GM19238 (cell line): Measurements from ENCODE around the gene SRC.

Experiments used
- DNase-seq: peaks from one replicate; pipeline ENCODE4 v3.0.0; 2011; ENCODE audit warnings: low spot score; ENCODE audit not compliant: insufficient read length

Gene SRC

DNA sequence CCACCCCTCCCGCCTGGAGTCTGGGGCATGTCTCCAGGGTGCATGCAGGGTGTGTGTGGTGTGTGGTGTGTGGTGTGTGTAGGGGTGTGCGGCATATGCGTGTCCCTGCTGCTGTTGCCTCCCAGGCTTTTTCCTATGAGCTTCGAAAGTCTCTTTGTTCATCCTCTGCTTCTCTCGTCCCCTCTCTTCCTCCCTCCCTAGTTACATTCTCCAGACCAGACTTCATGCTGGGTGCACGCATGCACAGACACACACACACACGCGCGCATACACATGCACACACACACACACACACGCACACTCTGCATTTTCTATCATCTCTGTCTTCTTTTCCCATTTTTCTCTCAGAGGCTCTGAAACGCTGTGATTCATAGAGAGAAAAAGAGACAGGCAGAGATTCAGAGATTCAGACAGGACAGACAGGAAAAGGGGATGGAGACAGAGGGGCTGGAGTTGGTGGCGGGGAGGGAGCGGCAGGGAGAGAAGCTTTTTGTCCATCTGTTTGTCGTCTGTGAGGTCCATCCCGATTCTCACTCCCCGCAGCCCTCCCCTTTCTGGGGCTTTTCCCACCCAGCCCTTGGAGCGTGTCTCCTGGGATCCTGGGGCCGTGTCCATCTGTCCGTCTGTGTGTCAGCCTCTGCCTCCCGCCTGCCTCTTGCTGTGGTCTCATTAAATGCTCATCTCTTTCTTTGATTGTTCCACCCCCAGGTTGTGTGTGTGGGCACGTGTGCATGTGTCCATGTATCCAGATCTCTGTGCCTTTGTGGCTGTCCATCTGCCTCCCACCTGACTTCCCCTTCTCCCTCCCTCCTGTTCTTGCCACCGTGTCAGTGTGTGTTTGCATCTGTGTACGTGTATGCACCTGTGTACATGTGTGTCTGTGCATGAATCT, 62.6 kb downstream of the SRC start:
- no peak for DNase-seq

DNA sequence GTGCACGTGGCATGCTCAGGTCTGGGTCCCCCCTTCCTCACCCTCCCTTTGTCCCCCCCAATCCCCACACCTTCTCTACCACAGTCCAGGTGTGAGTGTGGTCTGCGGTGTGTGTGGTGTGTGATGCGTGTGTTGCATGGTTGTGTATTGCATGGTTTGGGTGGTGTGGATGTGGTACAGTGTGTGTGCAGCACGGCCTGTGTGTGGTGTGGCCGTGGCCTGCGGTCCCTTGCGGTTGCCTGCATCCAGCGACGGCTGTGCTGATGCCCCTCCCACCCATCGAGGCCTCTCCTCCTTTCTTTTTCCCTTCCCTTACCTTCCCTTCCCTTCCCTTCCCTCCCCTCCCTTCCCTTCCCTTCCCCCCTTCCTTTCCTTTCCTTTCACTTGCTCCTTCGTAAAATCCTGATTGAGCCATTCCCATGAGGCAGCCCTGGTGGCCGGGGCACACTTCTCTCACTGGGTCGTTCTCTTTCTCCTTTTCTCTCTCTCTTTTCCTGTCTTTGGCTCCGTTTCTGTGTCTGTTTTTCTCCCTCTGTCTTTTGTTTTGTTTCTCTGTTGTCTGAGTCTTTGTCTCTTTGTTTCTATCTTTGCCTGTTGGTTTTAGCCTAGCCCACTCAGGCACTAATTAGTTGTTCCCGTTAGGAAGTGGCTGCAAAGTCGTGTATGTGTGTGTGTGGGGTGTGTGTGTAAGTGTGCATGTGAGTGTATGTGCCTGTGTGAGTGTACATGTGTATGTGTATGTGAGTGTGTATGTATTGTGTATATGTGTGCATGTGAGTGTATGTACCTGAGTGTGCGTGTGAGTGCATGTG, 65.7 kb downstream of the SRC start:
- no peak for DNase-seq

DNA sequence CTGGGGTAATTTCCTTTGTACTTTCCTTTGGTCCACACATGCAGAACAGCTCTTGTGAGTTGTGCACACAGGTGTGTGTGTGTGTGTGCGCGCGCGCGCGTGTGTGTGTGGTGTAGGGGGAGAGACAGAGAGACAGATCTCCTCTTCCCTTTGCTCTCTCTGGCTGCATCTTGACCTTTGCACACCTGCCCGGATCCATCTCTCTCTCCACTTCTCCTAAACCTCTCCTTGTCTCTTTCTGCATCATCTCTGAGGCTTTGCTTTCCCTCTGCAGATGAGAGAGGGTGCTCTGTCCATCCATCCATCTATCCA, 67.0 kb downstream of the SRC start:
- no peak for DNase-seq

DNA sequence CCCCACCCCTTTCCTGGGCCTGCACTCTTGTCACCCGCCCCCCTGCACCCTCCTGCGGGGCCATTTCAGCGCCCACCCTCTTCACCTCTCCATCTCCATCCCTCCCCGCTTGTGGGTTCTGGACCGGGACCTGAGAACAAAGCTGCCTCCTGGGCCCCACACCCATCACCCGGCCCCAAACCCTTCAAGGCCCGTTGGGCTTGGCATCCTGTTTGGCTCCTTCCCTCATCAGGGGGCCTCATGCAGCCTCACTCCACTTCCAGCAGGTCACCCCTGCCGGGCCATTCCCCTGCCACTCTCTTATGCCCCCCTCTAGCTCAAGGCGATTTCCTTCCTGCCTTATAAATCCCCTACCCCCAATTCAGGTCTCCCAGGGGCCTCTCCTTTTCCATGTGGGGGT, 67.4 kb downstream of the SRC start:
- DNase-seq: no peak

DNA sequence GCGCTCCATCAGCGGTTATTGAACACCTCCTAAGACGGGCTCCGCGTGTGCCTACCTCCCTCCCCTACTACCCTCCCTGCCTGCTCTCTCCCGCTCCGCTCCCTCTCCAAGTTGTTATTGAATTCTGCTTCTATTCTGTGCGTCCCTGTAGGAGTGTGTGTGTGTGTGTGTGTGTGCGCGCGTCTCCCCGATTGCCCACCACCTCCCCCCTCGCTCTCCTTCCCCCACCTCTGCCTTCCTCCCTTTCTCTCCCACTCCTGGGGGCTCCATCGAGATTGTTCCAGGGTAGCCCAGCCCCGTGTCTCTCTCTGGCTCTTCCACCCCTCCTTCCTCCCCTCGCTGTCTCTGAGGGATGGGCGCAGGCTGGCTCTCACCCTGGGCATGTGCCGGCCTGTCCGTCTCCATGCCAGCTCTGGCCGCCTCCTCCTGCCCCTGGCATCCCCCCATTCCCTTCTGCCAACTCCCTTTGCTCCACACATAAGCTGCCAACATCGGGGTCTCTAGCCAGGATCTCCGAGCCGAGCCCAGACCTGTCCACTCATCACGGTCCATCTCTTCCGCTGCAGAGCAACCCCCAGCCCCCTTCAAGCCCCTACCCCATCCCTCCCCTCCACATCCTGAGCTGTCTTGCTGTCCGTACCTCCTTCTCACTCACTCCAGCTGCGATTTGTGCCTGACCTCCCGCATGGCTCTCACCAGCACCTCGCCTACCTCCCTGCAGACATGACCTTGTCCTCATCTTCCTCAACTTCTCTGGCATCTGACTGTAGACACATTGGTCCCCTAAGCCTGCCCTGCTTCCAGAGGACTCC, 68.5 kb downstream of the SRC start:
- no peak for DNase-seq

DNA sequence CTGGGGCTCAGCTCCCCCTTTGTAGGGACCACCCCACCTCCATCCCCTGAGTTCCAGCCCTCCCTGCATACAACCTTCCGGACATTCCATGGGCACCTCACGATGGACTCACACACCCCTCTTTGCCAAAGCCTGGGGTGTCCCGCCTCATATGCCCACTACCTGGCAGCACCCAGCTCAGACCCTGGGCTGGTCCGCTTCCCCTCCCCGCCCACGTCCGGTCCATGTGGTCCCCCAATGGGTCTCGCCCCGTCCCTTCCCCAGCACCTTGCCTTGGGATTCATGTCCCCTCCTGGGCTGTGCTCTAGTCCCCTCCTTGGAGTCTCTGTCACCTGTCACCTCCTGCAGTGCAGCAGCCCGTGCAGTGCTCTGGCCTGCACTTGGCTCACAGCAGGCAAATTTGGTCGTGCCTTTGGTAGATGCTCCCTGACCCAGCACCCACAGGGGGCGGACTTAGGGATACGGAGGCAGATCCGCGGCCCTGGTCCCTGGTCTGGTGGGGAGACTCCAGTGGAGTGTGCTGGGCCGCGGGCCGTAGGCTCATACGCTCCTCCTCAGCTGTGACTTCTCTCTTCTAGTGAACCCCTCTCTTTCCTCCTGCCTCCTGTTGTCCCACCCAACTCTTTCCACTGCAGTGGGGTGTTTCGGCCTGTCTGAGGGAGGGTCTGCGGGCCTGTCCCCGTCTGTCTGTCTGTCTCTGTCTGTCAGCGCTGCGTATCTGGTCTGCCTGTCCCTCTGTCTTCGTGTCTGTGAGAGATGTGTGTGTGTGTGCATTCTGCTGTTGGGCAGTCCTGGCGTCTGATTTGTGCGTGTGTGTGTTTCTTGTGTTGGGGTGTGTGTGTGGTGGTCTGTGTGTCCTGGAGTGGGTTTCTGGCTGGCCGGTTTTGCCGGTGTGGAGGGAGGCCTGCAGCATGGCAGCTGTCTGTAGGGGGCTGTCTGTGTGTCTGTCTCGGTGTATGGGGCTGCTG, 69.5 kb downstream of the SRC start:
- DNase-seq: no peak

DNA sequence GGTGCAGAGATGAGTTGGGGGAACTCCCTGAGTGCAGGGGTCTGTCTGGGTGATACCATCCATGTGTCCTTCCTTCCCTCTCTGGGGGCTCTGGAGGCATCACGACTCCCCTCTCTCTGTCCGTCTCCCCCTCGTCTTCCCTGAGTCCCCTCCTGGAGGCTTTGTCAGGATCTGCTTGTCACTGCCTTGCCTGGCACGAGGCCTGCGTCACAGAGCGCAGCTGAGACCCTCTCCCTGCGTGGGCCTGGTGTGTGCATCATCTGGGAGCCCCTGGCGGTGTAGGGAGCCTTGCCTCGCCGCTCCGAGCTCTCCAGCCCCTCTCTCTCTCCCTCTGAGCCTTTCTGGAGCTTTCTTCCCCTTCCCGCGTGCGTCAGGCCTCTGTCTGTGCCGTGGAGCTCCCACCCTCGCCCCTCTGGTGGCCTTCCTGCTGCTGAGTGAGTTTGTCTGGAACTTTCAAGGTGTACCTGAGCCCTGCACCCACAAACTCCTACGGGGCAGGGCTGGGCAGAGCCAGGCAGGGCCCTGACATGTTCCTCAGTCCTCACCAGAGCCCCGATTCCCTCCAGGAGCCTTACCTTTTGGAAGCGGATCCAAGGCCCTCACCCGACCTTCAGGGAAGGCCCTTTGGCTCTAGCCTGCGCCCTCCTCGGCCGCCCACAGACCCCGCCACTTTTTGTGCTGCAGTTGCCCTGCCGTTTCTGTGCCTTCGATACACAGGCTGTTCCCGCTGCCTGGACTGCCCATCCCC, 70.3 kb downstream of the SRC start:
- no peak for DNase-seq

DNA sequence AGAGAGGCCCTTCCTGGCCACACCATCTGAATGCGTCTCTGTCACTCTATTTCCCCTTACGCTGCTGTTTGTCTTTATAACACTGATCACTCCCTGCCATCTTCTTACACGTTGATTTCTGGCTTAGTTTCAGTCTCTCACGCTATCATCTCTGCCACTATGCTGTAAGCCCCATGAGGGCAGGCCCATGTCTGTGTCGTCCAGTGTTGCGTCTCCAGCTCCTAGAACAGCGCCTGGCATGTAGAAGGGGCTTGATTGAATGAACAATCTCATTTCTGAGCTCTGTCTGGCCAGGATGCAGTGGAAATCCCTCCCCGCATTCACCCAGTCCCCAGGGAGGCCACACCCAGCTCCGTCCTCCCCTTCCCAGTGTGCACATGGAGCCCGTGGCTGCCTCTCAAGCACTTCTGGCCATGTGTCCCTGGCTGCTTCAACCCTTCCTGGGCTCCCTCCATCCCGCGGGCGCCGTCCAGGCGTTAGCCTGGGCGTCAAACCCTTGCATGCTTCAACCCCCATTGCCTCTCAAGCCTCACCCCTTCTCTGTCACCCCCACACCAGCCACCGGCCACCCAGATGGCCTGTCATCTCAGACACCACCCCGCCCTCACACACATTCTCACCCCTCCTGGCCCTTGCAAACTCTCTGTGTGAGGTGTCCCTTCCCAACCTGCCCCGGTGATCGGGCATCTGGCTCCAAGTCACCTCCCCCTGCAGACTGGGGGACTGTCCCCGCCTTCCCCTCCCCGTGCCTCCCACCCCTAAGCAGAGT, 71.1 kb downstream of the SRC start:
- no peak for DNase-seq

DNA sequence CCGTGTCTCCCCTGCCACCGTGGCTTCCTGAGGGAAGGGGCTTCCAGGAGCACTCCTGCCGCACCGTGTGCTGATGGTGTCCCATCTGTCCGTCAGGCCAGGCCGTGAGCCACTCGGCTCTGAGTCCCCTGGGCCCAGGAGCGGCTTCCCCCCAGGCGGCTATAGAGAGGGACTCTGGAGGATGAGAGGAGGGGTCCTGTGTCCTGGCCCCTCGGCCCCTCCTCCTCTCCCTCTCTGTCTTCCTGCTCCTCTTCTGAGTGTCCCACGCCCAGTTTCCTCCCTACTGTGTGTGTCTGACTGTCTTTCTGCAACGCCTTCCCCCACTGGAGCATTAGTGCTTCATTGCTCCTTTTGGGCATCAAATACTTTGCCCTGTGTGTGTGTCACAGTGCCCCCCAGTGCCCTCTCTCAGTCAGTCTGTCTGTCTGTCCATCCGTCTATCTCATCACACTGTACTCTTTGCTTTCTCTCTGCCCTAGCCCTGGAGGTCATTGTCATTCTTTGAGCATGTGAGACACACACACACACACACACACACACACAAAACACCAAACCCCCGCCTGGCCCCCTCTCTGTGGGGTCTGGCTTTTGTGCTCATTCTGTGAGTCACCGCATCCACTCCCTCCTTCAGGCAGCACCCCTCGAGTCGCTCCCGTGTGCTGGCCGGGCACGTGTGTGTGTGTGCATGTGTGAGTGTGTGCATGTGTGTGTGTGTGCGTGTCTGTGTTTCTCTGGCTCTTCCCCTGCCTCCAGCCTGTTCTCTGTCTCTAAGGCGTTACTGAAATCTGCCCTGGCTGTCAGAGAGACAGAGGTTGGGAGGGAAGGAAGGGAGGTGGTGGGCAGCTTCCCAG, 71.9 kb downstream of the SRC start:
- no peak for DNase-seq

DNA sequence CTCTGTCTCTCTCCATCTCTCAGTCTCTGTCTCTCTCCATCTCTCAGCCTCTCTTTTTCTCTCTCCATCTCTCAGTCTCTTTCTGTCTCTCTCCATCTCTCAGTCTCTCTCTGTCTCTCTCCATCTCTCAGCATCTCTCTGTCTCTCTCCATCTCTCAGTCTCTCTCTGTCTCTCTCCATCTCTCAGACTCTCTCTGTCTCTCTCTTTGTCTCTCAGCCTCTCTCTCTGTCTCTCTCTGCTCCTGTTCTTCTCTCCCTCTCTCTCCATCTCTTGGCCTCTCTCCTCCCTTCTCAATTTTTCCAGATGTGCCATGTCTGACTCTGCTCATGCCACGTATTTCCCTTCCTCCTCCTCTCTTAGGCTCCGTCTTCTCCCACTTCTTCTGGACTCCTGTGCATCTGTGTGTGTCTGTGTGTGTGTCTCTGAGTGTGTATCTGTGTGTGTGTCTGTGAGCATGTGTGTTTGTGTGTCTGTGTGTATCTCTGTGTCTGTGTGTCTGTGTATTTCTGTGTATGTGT, 72.7 kb downstream of the SRC start:
- DNase-seq: no peak

DNA sequence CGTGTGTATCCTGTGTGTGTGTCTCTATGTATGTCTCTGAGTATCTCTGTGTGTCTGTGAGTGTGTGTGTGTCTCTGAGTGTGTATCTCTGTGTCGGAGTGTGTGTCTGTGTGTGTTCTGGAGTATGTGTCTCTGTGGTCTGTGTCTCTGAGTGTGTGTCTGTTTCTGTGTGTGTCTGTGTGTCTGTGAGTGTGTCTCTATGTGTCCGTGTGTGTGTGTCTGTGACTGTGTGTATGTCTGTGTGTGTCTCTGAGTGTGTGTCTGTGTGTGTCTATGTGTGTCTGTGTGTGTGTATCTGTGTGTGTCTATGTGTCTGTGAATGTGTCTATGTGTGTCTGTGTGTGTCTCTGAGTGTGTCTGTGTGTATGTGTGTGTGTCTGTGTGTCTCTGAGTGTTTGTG, 73.4 kb downstream of the SRC start:
- DNase-seq: no peak

DNA sequence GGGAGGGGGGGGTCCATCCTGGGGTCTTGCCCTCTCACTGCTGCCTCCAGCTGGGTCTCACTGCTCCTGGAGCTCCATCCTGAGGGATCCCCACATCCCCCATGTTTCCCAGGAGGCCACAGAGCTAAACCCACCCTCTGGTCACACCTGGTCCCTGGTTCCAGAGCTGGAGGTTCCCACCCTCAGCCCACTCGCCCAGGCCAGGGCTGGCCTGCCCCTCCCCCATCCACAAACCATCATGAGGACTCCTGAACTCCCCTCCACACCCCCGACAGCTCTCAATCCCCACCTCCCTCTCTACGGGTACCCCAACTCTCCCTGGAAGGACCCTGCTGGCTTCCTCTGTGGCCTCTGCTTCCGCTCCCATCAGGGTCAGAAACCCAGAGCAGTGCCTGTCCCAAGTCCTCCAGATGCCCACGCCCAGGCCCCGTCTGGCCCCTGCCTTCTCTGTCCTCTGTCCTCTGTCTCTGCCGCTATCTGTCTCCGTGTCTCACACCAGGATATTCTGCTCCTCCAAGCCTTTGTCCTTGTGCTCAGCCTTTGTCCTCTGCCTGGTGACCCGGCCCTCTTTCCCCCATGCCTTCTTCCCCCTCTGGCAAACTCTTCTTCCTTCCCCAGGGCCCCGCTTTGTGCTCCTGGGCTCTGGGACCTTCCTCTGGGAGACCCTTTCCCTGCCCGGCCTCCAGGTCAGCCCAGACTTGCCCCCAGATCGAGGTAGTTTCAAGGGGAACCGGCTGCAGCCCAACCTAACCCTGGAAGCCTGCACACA, 74.0 kb downstream of the SRC start:
- DNase-seq: no peak

DNA sequence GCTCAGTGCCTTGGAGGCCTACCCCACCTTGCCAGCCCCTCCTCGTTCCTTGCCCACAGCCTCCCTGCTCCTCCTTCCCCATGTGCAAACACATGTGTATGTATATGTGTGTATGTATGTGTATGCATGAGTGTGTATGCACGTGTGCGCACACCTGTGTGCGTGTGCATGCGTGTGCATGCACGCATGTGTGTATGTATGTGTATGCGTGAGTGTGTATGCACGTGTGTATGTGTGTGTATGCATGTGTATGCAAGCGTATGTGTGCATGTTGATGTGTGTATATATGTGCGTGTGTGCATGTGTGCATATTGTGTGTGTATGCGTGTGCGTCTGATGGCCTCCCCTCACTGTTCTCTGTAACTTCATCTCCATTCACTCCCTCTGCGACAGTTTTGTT, 74.7 kb downstream of the SRC start:
- DNase-seq: no peak

DNA sequence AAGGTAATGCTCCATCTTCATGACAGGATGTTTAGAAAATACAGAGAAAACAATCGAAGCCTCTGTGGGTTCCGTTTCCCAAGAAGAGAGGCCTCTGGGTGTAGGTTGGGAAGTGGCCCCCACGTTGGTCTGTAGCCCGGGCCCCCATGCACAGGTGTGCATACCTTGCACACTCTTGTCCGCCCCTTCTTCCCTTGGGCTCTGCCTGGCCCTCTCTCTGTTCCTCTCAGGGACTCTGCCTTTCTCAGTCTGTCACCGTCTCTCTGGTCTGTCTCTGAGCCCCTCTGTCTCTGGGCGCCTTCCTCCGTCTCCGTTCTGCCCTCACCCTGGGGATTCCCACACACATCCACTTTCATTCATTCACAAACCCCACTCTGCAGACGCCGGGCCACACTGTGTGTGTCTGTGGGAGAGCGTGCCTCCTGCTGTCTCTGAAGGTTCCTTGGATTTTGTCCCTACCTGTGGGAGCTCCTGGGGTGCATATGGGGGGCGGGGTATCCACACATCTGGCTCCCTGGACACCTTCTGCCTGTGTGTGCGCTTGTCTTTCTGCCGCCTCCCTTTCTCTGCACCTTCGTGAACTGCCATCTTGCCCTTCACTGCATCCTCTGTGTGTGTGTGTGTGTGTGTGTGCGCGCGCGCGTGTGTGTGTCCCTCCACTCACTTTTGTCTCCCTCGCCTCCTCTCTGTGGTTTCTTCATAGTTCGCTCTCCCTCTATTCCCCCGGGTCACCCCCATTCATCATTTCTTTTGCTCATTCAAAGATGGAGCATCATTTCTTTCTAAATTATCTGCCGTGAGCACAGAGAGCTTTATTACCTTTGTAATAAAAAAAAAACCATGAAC, 75.3 kb downstream of the SRC start:
- DNase-seq: no peak

DNA sequence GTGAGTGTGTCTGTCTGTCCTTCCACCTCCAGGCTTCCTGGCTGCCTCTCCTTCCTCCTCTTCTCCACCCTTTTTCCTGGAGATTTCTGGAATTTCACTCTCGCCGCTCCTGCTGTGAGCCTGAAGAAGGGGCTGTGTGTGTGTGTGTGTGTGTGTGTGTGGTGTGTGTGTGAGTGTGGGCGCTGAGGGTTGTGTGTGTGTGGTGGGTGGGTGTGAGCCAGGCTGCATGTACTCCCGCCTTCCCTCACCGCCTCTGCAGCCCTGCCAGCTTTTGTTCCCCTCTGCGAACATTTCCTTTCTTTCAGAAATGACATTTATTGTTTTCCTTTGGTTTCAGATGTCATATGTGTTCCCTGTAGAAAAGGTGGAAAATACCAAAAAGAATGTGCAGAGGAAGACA, 76.0 kb downstream of the SRC start:
- DNase-seq: no peak

DNA sequence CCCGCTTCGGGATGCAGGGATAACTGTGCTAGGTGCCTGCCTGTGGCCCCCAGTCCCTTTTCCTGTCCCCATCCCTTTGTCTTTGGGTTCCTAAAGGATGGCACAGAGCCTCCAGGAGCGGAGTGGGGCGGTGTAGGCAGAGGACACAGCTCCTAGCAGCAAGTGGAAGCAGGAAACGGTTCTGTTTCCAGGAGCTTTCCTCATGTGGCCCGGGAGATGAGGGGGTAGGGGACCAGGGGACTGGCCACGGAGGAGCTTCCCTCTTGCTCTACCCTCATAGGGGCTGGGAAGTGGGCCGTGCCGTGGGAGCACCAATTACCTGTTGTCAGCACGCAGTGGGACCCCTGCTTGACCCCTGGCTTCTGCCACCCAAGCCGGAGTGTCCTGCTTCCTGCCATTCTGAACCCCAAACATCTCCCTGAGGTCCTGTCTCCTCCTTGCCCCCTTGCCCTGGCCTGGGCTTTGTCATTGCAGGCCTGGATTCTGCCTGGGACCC, 76.9 kb downstream of the SRC start:
- no peak for DNase-seq
